ENCODE results near the gene DDX39A.

The DDX39A gene

DNA sequence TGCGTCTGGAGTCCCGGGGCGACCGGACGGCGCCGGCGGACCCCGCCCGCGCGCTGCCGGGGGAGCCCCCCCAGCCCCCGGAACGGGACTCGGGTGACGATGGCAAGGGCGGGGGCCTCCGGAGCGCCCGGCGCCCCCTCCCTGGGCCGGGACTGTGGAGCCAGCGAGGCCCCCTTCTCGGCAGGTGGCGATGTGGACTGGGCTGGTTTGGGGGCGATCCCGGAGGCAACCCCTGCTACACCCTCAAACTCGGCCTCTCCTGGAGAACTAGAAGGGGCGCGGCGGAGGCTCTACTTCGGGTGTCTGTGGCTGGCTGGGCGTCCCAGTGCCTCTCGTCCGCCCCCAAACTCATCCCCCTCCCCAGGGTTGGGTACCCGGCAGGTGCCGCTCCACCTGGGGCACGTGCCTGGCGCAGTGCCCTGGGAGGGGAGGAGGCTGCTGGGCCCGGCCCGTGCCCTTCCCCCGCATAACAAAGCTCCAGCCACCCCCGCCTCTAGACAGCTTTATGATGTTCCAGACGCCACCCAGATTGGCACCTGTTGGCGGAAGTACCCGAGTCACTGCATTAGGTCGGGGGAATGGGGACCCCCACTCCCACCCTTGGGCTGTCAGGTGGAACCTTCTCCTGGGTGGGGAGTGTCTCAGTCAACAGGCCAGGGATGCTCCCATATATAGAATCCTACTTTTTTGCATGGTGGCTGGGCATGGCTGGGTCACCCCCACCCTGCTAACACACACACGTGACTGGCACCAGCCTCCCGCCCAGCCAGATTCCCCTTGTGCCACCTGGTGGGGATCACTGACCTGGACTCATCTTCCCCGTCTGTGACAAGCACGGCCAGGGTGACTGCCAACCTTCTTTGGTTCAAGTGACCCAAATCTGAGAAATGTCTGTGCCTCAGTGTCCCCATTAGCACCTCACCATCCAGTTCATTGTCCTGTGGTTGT is 14.7 kb upstream of the DDX39A start:
- peak; percentile 37 for DNase-seq

DNA sequence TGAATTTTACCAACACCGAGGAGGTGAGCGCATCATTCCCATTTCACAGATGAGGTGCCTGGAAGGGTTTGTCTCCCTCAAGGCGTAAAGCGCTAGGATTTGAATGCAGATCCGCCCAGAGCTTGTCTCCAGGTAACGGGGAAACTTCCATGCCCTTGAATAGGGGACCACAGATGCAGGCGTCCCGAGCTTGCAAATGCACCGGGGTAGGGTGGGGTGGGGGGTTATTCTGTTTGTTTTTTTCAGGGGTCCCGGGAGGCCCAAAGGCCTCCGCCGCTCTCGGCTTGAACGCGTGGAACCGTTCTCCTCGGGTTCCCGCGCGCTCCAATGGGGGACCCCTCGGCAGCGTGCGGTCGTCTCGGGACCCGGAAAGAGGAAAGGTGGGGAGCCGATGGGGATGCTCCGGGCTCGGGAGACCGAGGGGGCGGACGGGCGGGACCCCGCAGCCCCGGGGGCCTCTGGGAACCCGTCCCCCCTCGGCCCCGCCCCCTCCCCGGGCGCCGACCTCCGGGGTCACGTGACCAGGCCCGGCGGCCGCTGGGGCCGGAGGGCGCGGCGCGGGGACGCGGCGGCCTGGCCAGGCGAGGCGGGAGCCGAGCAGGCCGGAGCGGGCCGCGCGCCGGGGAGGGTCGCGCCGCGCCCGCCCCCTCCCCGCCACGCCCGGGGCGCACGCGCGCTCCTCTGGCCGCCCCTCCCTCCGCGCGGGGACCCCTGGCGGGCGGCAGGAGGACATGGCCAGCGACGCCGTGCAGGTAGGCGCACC is 13.8 kb upstream of the DDX39A start, which contains the start of gene PKN1:
Gene PKN1 (plus strand): TSS at position 516 of the 763 bp plus-strand sequence. CDS start 216 bp downstream, at position 732.
- DNase-seq, result peak; percentile 39

GRCh38 chr19:14430712-14431111 is 11.6 kb upstream of the DDX39A start:
- no peak for DNase-seq

- no peak for DNase-seq
Observed at GRCh38 chr19:14428882-14429416, 9.8 kb upstream of the DDX39A start.

DNA sequence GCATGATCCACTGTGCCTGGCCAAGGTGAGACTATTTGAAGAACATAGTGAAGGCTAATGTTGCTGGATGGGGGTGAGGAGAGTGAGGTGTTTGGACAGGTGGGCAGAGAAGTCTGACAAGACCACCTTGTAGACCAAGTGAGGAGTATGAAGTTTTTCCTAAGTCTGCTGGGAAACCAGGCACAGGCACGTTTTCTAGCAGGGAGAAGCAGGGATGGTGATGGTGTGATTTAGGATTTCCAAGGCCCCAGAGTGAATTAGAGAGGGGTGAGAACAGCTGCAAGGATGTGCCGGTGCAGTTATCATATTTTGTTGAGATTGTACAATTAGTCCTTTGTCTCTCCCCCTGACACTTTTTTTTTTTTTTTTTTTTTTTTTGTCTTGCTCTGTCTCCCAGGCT is 8.3 kb upstream of the DDX39A start:
- DNase-seq, result no peak

DNA sequence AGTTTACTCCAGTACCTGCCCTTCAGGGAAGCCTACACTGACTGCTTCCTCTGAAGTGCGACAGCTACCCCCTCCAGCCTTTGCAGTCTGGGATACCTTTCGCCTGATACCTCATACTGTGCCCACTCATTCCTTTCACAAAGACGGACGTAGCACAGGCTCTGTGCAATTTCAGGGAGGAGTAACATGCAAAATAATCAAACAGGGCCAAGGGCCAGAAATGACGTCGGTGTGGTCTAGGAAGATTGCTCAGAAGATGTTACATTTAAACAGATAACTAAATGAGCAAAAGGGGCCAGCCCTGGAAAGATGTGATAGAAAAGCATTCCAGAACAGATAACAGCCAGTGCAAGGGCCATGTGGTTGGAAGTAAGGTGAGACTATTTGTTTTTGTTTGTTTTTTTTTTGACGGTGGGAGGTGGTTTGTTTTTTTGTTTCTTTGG is 6.6 kb upstream of the DDX39A start:
- no peak for DNase-seq

DNA sequence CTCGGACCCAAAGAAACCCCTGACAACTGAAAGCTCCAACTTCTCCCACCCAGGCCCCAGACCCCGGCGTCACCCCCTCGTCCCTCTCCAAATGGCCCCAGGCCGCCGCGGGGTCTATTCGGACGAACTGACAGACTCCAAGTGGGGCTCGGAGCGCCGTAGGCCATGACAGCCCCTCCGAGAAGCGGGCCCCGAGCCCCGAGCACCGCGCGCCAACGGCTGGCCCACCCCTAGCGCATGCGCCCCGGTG is 360 bp downstream of the DDX39A start:
- DNase-seq, result no peak

DNA sequence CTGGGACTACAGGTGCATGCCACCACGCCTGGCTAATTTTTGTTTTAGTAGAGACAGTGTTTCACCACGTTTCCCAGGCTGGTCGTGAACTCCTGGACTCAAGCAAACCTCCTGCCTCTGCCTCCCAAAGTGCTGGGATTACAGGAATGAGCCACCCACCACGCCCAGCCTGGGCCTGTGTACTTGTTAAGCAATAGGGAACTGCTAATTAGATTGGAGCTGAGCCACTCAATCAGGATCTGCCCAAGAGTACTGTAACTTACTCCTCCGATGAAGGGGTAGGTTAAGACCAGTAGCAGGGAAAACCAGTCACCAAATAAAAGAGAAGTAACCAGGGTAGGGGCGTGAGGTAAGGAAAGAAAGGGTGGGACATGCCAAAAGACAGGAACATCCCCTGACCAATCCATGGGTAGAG is 2.3 kb downstream of the DDX39A start:
- no peak for DNase-seq

- DNase-seq, result no peak
Observed at GRCh38 chr19:14414926-14415690, 4.0 kb downstream of the DDX39A start.

DNA sequence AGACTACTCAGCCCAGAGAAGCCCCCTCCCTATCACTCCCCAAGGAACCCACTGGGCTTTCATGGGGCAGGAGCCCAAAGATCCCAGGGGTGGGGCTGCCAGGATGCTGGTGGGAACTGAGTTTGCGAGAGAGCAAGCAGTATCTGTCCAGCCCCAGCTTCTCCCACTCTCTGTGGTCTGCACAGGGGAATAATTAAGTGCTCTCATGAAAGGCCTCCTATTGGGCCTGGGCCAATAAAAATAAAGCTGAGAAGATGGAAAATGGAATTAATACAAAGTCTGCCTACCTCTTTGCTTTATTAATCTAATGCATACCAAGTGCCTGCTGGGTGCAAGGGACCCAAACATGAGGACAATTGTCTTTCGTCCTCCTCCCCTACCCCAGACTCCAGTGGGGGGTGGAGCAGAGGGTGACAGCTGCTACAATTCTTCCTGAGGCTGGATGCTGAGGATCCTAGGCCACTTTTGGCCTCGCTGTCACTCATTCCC is 5.4 kb downstream of the DDX39A start:
- DNase-seq, result no peak

GRCh38 chr19:14412996-14413692 is 6.0 kb downstream of the DDX39A start:
- no peak for DNase-seq

GRCh38 chr19:14412324-14412995 is 6.7 kb downstream of the DDX39A start:
- DNase-seq, result no peak

GRCh38 chr19:14411938-14412245 is 7.2 kb downstream of the DDX39A start:
- no peak for DNase-seq

DNA sequence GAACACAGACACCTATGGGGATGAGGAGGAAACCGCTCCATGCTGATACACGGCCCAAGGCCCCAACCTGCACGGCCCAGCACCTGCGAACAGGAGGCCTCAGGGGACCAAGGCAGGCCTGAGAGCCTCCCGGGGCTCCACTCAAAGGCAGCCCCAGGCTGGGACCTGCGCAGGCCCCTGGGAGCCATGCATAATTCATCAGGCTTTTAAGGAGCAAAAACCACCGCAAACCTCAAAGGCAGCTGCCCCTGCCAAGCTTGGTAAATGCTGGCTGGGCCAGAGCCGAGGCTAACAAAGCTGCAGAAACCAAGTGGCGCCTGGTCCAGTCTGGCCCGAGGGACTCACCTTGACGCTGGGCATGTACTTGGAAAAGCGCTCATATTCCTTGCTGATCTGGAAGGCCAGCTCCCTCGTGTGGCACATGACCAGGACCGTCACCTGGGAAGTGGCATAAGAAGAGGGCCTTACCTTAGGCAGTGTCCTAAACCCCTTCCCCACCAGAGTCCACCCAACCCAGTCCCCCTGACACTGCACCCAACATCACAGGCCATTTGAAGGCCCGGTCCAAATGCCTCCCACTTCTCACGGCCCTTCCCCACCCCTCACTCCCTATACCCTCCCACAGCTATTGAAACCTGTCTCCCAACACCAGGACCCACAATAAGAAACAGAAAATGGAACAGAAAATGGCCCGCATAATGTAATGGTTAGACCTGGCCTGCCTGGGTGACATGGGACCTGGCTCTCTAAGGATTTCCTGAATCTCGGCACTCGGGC is 7.8 kb downstream of the DDX39A start:
- no peak for DNase-seq

- peak; percentile 56 for DNase-seq
Observed at GRCh38 chr19:14410091-14411051, 8.8 kb downstream of the DDX39A start.

DNA sequence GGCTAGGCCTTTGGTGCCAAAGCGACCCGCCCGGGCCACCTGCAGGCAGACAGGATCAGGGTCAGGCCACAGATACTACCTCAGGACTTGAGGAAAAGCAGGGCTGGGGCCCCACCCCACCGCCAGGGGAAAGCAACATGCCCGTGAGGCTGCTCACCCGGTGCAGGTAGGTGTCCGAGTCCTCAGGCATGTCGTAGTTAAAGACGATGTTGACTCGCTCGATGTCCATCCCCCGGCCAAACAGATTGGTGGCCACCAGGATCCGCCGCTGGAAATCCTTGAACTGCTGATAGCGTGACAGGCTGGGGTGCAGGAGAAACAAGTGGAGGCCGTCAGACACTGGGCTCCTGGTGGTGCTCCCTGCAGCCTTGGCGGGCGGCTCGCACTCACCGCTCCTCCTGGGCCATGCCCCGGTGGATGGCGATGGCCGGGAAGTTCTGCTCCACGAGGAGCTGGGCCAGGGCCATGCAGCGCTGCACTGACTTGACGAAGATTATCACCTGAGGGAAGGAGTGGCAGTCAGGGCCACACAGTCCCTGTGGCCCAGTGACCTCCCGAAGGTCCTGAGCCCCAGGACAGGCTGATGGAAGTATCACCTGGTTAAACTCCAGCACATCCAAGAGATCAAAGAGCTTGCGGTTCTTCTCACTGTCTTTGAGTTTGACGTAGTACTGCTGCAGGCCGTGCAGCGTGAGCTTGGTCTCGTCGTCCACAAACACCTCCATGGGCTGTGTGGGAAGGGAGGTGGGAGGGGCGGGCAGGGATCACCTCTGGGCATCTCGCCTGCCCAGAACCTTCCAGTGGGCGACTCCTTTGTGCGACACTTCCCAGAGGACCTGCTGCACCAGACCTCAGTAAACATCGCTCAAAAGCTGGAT is 9.8 kb downstream of the DDX39A start:
- DNase-seq, result no peak

- no peak for DNase-seq
Observed at GRCh38 chr19:14408491-14409145, 10.5 kb downstream of the DDX39A start.

Data from activated effector memory CD4-positive, alpha-beta T cell treated with Interleukin-2 at 50 U/mL for 16 hours (primary cell).